ENCODE measurements around the gene UCK1.

The UCK1 gene

DNA sequence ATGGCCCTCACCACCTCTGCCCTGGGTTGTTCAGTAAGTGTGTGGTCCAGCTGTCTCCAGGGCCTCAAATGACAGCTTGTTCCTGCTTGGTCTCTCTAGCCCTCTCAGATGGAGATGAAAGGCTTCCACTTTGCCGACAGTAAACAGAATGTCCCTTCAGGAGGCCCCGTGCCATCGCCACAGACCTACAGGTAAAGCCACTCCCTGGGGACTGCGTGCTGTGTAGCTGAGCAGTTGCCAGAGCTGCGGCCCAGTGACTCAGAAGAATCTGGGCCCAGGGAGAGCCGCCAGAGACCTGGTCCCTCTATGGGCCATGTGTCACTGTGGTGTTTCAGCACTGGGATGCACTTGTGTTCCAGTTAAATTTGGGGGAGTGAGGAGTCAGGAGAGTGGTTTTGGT lies 39.0 kb downstream of the UCK1 start:
- DNase-seq: no peak

DNA sequence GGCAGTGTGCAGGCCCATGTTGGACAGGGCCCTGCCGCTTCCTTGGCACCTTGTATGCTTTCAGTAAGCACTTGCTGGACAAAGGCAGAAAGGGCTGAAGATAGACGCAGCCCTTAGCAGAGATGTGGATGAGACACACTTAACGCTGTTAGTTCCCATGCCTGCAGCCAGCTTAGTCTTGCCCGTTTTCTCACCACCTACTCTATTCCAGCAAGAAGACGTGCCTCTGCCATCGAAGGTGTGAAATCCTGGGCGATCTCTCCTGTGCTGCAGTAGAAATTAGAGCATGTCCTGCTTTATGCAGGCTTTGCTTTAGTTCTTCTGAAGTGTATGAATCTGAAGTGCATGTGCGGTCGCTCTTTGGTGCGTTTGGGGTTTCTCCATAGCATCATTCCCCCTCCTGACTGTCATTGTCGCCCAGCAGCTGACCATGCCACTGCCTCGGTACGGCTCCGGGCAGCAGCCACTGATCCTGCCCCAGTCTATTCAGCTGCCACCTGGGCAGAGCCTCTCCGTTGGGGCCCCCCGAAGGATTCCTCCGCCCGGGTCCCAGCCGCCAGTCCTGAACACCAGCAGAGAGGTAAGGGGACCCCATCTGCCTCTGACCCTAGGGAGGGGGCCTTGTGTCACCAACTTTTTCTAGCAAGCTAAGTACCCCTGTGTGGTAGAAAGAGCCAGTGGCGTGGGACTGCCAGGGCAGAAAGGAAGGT lies 39.9 kb downstream of the UCK1 start:
- no peak for DNase-seq

GRCh38 chr9:131490514-131490913 lies 40.5 kb downstream of the UCK1 start:
- DNase-seq: no peak

- DNase-seq: peak; percentile 52
These were observed 43.4 kb downstream of the UCK1 start for GRCh38 chr9:131487621-131488031.

- no peak for DNase-seq
These were observed 44.1 kb downstream of the UCK1 start for GRCh38 chr9:131487001-131487400.

- DNase-seq: no peak
These were observed 45.2 kb downstream of the UCK1 start for GRCh38 chr9:131485728-131486422.

DNA sequence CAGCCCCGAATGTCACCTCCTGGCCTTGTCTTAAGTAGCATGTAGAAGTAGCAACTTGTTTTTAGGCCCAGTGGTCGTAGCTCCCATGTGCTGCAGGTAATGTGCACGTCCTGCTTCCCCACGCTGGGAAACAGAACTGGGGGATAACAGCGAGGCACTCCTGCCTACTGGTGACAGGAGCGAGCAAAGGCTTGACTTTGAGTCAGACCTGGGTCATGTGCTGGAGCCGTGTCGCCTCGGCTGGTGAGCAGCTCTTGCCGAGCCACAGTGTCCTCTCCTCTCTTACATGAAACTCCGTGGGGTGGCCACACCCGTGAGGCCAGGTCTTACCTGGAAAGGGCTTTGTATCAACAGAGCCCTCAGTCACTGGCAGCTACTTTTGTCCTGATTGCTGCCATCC lies 45.9 kb downstream of the UCK1 start:
- DNase-seq: no peak

DNA sequence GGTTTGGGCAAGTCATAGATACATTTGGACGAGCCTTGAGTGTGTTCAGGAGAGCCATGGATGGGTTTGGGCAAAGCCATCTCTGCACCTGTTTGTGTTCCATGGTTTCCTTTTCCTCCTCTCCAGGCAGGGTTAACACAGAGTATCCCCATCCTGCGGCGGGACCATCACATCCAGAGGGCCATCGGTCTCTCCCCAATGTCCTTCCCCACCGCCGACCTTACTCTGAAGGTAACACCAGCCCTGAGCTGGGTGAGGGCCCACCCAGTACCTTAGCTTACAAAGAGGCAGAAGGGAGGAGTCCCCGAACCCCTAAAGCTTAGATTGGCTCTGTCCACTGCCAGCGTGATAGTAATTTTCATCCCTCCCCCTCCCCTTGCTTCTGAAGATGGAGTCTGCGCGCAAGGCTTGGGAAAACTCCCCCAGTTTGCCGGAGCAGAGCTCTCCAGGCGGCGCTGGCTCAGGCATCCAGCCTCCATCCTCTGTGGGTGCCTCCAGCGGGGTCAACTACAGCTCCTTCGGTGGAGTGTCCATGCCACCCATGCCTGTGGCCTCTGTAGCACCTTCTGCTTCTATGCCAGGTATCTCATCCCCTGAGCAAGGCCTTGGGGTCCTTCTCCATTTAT lies 46.4 kb downstream of the UCK1 start:
- DNase-seq: no peak

DNA sequence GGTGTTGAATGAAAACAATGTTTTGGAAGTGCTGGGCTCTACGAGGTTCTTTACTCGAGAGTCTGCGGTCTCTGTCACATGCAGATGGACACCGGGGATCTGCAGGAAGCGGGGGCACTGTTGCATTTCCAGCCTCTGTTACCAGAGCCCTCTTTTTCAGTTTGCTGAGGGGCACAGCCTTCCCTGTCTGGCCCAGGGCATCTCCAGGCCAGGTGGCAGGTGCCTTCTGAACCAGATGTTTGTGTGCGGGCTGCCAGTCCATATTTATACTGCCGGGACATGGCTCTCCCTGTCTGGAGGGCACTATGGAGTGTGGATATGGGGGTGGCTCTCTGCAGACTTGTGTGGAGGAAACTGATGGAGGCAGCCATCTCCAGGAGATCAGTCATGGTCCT lies 47.0 kb downstream of the UCK1 start:
- DNase-seq: no peak

GRCh38 chr9:131483319-131484050 lies 47.6 kb downstream of the UCK1 start:
- DNase-seq: no peak

- DNase-seq: no peak
These were observed 48.6 kb downstream of the UCK1 start for GRCh38 chr9:131482343-131483006.

GRCh38 chr9:131481441-131482342 lies 49.4 kb downstream of the UCK1 start:
- DNase-seq: no peak

- no peak for DNase-seq
These were observed 50.8 kb downstream of the UCK1 start for GRCh38 chr9:131480258-131480657.

- no peak for DNase-seq
These were observed 52.2 kb downstream of the UCK1 start for GRCh38 chr9:131478911-131479310.

DNA sequence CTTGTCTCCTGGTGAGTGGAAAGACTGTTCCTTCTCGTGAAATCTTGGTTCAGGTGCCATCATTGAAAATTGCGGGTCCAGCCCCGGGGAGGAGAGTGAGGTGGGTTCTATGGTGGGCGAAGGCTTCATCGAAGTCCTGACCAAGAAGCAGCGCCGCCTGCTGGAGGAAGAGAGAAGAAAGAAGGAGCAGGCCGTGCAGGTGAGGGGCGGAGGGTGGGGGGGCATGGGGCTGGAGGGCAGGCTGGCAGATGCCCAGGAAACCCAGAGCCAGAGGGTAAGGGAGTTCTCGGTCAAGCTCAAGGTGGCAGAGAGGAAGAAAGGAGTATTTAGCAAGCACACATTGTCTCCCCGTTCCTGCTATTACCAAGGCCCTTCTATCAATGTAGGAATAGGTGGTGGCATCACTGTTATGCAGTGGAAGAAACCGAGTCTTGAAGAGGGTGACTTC lies 52.6 kb downstream of the UCK1 start:
- peak; percentile 46 for DNase-seq

DNA sequence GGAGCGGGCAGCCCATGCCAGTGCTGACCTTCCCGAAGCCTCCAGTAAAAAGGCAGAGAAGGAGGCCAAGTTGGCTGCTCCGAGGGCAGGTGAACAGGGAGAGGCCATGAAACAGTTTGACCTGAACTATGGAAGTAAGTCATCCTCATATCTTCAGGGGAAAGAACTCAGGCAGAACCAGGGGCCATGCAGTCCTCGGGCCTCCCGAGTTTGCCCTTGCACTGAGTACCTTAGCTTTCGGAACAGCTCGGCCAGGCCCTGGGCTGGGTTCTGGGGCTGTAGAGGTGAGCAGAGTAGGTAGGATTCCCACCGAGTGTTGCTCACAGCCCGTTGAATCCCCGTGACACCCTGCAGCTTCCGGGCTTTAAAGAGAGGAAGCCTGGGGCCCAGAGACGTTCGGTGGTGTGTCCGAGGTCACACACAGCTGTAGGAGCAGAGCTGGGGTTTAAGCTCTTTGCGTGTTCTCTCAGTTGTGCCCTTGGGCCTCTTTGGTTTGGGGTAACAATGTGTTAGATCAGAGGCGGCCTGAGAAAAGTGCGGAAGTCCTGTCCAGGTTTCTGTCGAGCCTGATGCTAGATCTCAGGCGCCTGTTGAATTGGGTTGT lies 53.1 kb downstream of the UCK1 start:
- no peak for DNase-seq

GRCh38 chr9:131477367-131477766 lies 53.7 kb downstream of the UCK1 start:
- no peak for DNase-seq

- no peak for DNase-seq
These were observed 54.2 kb downstream of the UCK1 start for GRCh38 chr9:131476777-131477345.

GRCh38 chr9:131475956-131476776 lies 54.9 kb downstream of the UCK1 start:
- DNase-seq: no peak

All from NCI-H69 (cell line).